Tibial nerve (tissue), 4 donors: Measurements from ENCODE around the gene ATP6V1D.

Source experiments
- CTCF ChIP-seq, 5 experiments: fragments of 200-600 bp in 3 of 5; fragments of 450-650 bp in 2 of 5; sonication (generic) in 3 of 5; IDR thresholded peaks; one replicate each; pipeline ENCODE4 v1.5.1; 2016 to 2019; ENCODE audit warnings: antibody characterized with exemption in 5 of 5, mild to moderate bottlenecking in 3 of 5, moderate library complexity in 2 of 5
- EP300 ChIP-seq, 2 donors: sonication (generic); formaldehyde crosslinking; IDR thresholded peaks; one replicate each; pipeline ENCODE4 v1.6.1; 2017; ENCODE audit warnings: antibody characterized with exemption in 2 of 2, mild to moderate bottlenecking in 1 of 2
- POLR2A ChIP-seq, 2 donors: fragments of 450-650 bp; IDR thresholded peaks; one replicate each; pipeline ENCODE4 v1.6.1; 2017; ENCODE audit warnings: antibody characterized with exemption in 2 of 2, mild to moderate bottlenecking in 2 of 2, moderate library complexity in 2 of 2

GRCh38 chr14:67393689-67394088, 34.1 kb upstream of the ATP6V1D start:
- TF ChIP-seq CTCF (IDR thresholded peaks at IDR 0.05): no peak
- TF ChIP-seq POLR2A (IDR thresholded peaks at IDR 0.05): no peak
- no peak for TF ChIP-seq EP300 (IDR thresholded peaks at IDR 0.05)
